Neuron (in vitro differentiated cells): ENCODE results near the gene CDC5L.

Experiments used
- H2AFZ ChIP-seq: one replicate; pipeline ENCODE4 v1.6.1; 2013; ENCODE audit warnings: low read depth, mild to moderate bottlenecking, inconsistent platforms, low read length, moderate library complexity
- H3K27me3 ChIP-seq: one replicate; pipeline ENCODE4 v1.6.1; 2013; ENCODE audit warnings: low read length; ENCODE audit not compliant: insufficient read depth
- H3K36me3 ChIP-seq: one replicate; pipeline ENCODE4 v1.6.1; 2013; ENCODE audit warnings: low read length; ENCODE audit not compliant: insufficient read depth
- H3K4me1 ChIP-seq: one replicate; pipeline ENCODE4 v1.6.1; 2013; ENCODE audit warnings: low read length; ENCODE audit not compliant: insufficient read depth
- H3K4me3 ChIP-seq: 2 replicates; pipeline ENCODE4 v1.5.1; 2013; ENCODE audit warnings: mild to moderate bottlenecking, low read length, moderate library complexity
- H3K9me3 ChIP-seq: one replicate; pipeline ENCODE4 v1.6.1; 2013; ENCODE audit warnings: low read length

CDC5L gene

GRCh38 chr6:44496665-44497369, 109.3 kb downstream of the CDC5L start:
- no peak overlapping the region for H2AFZ ChIP-seq
- no peaks in the 10 kb centered on the region for H3K36me3 ChIP-seq
- H3K27me3 ChIP-seq = no peaks in the 10 kb centered on the region
- no peak overlapping the region for H3K4me3 ChIP-seq
- H3K4me1 ChIP-seq = peaks cover 4% of the 10 kb centered on the region
- H3K9me3 ChIP-seq = no peaks in the 10 kb centered on the region

DNA sequence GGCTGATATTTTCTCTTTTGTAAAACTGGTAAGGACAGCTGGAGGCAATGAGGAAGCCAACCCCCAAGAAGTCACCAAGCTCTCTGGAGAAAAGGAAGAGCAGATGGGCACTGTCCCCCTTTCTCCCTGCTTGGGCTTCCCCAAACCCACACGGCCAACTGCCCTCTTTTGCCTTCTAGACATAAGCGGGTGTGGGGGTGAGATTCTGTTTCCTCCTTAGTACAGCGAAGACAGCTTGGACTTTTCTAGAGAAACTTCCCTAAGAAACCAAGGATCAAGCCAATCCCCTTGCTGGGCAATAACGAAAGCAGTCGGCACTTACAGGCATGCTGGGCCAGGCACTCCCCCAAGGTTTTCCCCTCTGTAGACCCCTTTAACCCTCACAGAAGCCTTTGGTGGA, 110.3 kb downstream of the CDC5L start:
- Histone ChIP-seq H3K27me3 (no peaks in the 10 kb centered on the region), H3K36me3 (no peaks in the 10 kb centered on the region), H3K4me1 (peaks cover 4% of the 10 kb centered on the region), H2AFZ (no peak overlapping the region), H3K9me3 (no peaks in the 10 kb centered on the region), H3K4me3 (no peak overlapping the region)

DNA sequence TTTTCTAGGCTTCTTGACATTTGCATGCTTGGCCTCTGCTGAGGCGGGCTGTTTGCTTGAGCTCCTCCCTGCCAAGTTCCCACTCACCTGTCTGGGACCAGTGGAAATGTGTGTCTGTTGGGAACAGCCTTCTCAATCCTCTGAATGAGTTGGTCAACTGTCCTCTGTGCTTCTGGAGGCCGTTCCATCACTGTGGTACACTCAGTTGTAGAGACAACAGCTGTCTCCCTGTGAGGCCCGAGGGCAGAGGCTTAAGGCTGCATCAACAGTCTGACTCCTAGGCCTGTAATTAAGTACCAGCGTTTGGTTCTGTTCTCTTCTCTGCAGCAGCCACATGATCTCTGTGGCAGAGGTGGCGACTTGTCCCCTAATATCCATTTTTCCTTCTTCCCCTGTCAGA, 110.9 kb downstream of the CDC5L start:
- Histone ChIP-seq H3K9me3 (no peaks in the 10 kb centered on the region), H3K4me3 (no peak overlapping the region), H3K27me3 (no peaks in the 10 kb centered on the region), H3K36me3 (no peaks in the 10 kb centered on the region), H2AFZ (no peak overlapping the region), H3K4me1 (peaks cover 4% of the 10 kb centered on the region)

GRCh38 chr6:44499609-44500008, 112.1 kb downstream of the CDC5L start:
- Histone ChIP-seq H3K36me3 (no peaks in the 10 kb centered on the region), H3K4me1 (peaks cover 7% of the 10 kb centered on the region), H3K4me3 (no peak overlapping the region), H3K27me3 (no peaks in the 10 kb centered on the region), H3K9me3 (no peaks in the 10 kb centered on the region), H2AFZ (no peak overlapping the region)
